OCI-LY1 (cell line): ENCODE results near the gene SYK.

ENCODE experiments used
- H2AFZ ChIP-seq: fragments of 200-600 bp; sonication (generic), shearing (Covaris generic); 2 replicates; pipeline ENCODE4 v1.6.0; 2014; ENCODE audit warnings: antibody characterized with exemption, mild to moderate bottlenecking, low read length
- H3F3A ChIP-seq: fragments of 200-600 bp; sonication (generic), shearing (Covaris generic); 2 replicates; pipeline ENCODE4 v1.6.0; 2014; ENCODE audit warnings: mild to moderate bottlenecking, antibody characterized with exemption, low read length, moderate library complexity; ENCODE audit not compliant: insufficient read depth
- H3K27ac ChIP-seq: fragments of 200-600 bp; sonication (generic); 2 replicates; pipeline ENCODE4 v1.5.1; 2014; ENCODE audit warnings: low read length, mixed run types, mild to moderate bottlenecking, low read depth; ENCODE audit not compliant: poor library complexity, severe bottlenecking
- H3K27me3 ChIP-seq: fragments of 200-600 bp; sonication (generic); 2 replicates; pipeline ENCODE4 v1.6.0; 2014; ENCODE audit warnings: antibody characterized with exemption, mild to moderate bottlenecking, low read length, moderate library complexity; ENCODE audit not compliant: insufficient read depth
- H3K36me3 ChIP-seq: fragments of 200-600 bp; sonication (generic); 2 replicates; pipeline ENCODE4 v1.6.1; 2014; ENCODE audit warnings: mild to moderate bottlenecking, antibody characterized with exemption, low read length, moderate library complexity, mixed read lengths; ENCODE audit not compliant: insufficient read depth
- H3K4me1 ChIP-seq: fragments of 200-600 bp; sonication (generic); 2 replicates; pipeline ENCODE4 v1.5.1; 2014; ENCODE audit warnings: mild to moderate bottlenecking, low read length, moderate library complexity; ENCODE audit not compliant: insufficient read depth, severe bottlenecking
- H3K4me2 ChIP-seq: fragments of 200-600 bp; sonication (generic), shearing (Covaris generic); 2 replicates; pipeline ENCODE4 v1.6.1; 2014; ENCODE audit warnings: low read length
- H3K4me3 ChIP-seq: fragments of 200-600 bp; sonication (generic); 2 replicates; pipeline ENCODE4 v1.5.1; 2014; ENCODE audit warnings: low read length, low read depth, mild to moderate bottlenecking, mixed read lengths; ENCODE audit not compliant: poor library complexity, severe bottlenecking
- H3K79me2 ChIP-seq: fragments of 200-600 bp; shearing (Covaris generic); 2 replicates; pipeline ENCODE4 v1.6.1; 2016; ENCODE audit warnings: mixed run types, low read length, mixed read lengths; ENCODE audit not compliant: insufficient read depth
- H3K9ac ChIP-seq: fragments of 200-600 bp; sonication (generic), shearing (Covaris generic); 2 replicates; pipeline ENCODE4 v1.6.1; 2014; ENCODE audit warnings: mild to moderate bottlenecking, low read length, mixed read lengths
- H3K9me2 ChIP-seq: fragments of 200-600 bp; sonication (generic), shearing (Covaris generic); 2 replicates; pipeline ENCODE4 v1.6.1; 2014; ENCODE audit warnings: low read depth, mild to moderate bottlenecking, low read length, mixed read lengths
- H3K9me3 ChIP-seq: fragments of 200-600 bp; shearing (Covaris generic); 2 replicates; pipeline ENCODE4 v1.6.1; 2014; ENCODE audit warnings: low read length, mixed read lengths
- H4K20me1 ChIP-seq: fragments of 200-600 bp; sonication (generic), shearing (Covaris generic); 2 replicates; pipeline ENCODE4 v1.6.0; 2016; ENCODE audit warnings: mild to moderate bottlenecking, low read length; ENCODE audit not compliant: insufficient read depth
- CTCF ChIP-seq: fragments of 200-600 bp; sonication (generic), shearing (Covaris generic); IDR thresholded peaks from 2 replicates; pipeline ENCODE4 v1.5.1; 2017; ENCODE audit warnings: mild to moderate bottlenecking, antibody characterized with exemption, low read length, moderate library complexity, mixed read lengths
- EZH2 ChIP-seq: fragments of 200-600 bp; sonication (generic), shearing (Covaris generic); IDR thresholded peaks from 2 replicates; pipeline ENCODE4 v1.8.0; 2017; ENCODE audit warnings: borderline replicate concordance, mixed run types, mild to moderate bottlenecking, antibody characterized with exemption, low read length, moderate library complexity, mixed read lengths

Gene SYK

GRCh38 chr9:90854637-90855175, 53.1 kb downstream of the SYK start:
- Histone ChIP-seq H3K27me3 (no peaks in the 10 kb centered on the region), H3K4me2 (no peak overlapping the region), H2AFZ (no peak overlapping the region), H3K9me2 (no peaks in the 10 kb centered on the region), H3K9ac (no peak overlapping the region), H3F3A (peaks cover 2% of the 10 kb centered on the region), H3K4me1 (no peaks in the 10 kb centered on the region), H4K20me1 (no peaks in the 10 kb centered on the region), H3K9me3 (no peaks in the 10 kb centered on the region), H3K4me3 (no peak overlapping the region), H3K36me3 (peaks cover 87% of the 10 kb centered on the region), H3K79me2 (0 out of 2 replicates have a peak, but pooled peaks cover 3% of the 10 kb centered on the region), H3K27ac (no peak overlapping the region)
- no peak for TF ChIP-seq CTCF
- no peak for TF ChIP-seq EZH2

- no peak overlapping the region for H3K4me2 ChIP-seq
- 0 out of 2 replicates have a peak, but pooled peaks cover 3% of the 10 kb centered on the region for H3K79me2 ChIP-seq
- no peaks in the 10 kb centered on the region for H4K20me1 ChIP-seq
- H3K36me3 ChIP-seq = peaks cover 89% of the 10 kb centered on the region
- H3K9ac ChIP-seq = no peak overlapping the region
- H3F3A ChIP-seq = peaks cover 2% of the 10 kb centered on the region
- TF ChIP-seq EZH2 (no peak), CTCF (no peak)
- no peaks in the 10 kb centered on the region for H3K27me3 ChIP-seq
- no peaks in the 10 kb centered on the region for H3K4me1 ChIP-seq
- no peaks in the 10 kb centered on the region for H3K9me3 ChIP-seq
- no peak overlapping the region for H3K4me3 ChIP-seq
- H3K27ac ChIP-seq = no peak overlapping the region
- H3K9me2 ChIP-seq = no peaks in the 10 kb centered on the region
- H2AFZ ChIP-seq = no peak overlapping the region
These were observed 53.7 kb downstream of the SYK start for GRCh38 chr9:90855208-90855902.

- Histone ChIP-seq H3K36me3 (peaks cover 90% of the 10 kb centered on the region), H3K27me3 (no peaks in the 10 kb centered on the region), H3K9me2 (no peaks in the 10 kb centered on the region), H4K20me1 (no peaks in the 10 kb centered on the region), H3K79me2 (0 out of 2 replicates have a peak, but pooled peaks cover 3% of the 10 kb centered on the region), H2AFZ (no peak overlapping the region), H3K27ac (no peak overlapping the region), H3K4me2 (no peak overlapping the region), H3F3A (peaks cover 2% of the 10 kb centered on the region), H3K4me1 (no peaks in the 10 kb centered on the region), H3K9ac (no peak overlapping the region), H3K9me3 (no peaks in the 10 kb centered on the region), H3K4me3 (no peak overlapping the region)
- no peak for TF ChIP-seq EZH2
- TF ChIP-seq CTCF = no peak
These were observed 55.5 kb downstream of the SYK start for GRCh38 chr9:90857091-90857490.
